Hematopoietic multipotent progenitor cell treated with erythropoietin and hydrocortisone succinate and interleukin-3 and kit ligand, for 17 days (in vitro differentiated cells): Measurements from ENCODE around the gene SEZ6L2.
"Not testable (repeated sequence)": the region's sequence is repeated elsewhere in the genome, so short reads cannot be mapped to it uniquely, and the experiment has no call there.

Experiments
- DNase-seq: peaks from one replicate; pipeline ENCODE4 v3.0.0-alpha.2; 2015; ENCODE audit warnings: low spot score

The SEZ6L2 gene

GRCh38 chr16:29909851-29910250 lies 10.5 kb upstream of the SEZ6L2 start:
- not testable (repeated sequence) for DNase-seq

GRCh38 chr16:29909391-29909790 lies 10.0 kb upstream of the SEZ6L2 start:
- no peak for DNase-seq

- DNase-seq, result no peak
Measured at GRCh38 chr16:29908719-29909220, 9.4 kb upstream of the SEZ6L2 start.

- no peak for DNase-seq
Measured at GRCh38 chr16:29907973-29908372, 8.6 kb upstream of the SEZ6L2 start.

- DNase-seq, result no peak
Measured at GRCh38 chr16:29906520-29907244, 7.3 kb upstream of the SEZ6L2 start.

- no peak for DNase-seq
Measured at GRCh38 chr16:29905668-29906067, 6.3 kb upstream of the SEZ6L2 start.

GRCh38 chr16:29904947-29905346 lies 5.6 kb upstream of the SEZ6L2 start:
- no peak for DNase-seq

- DNase-seq, result no peak
Measured at GRCh38 chr16:29903590-29903989, 4.2 kb upstream of the SEZ6L2 start.

- no peak for DNase-seq
Measured at GRCh38 chr16:29901607-29901945, 2.2 kb upstream of the SEZ6L2 start.

- no peak for DNase-seq
Measured at GRCh38 chr16:29900888-29901606, 1.7 kb upstream of the SEZ6L2 start.

- peak; percentile 54 for DNase-seq
Measured at GRCh38 chr16:29900102-29900887, 945 bp upstream of the SEZ6L2 start, which contains the start of gene ASPHD1. TSS of gene ASPHD1 (plus strand) at chr16:29900488. CDS start at chr16:29900972, 484 bp downstream.

- no peak for DNase-seq
Measured at GRCh38 chr16:29898804-29899515, 390 bp downstream of the SEZ6L2 start.

GRCh38 chr16:29898135-29898803 lies 1.1 kb downstream of the SEZ6L2 start:
- DNase-seq, result no peak

GRCh38 chr16:29897333-29897732 lies 2.0 kb downstream of the SEZ6L2 start:
- no peak for DNase-seq

GRCh38 chr16:29896841-29897240 lies 2.5 kb downstream of the SEZ6L2 start:
- no peak for DNase-seq

- no peak for DNase-seq
Measured at GRCh38 chr16:29894352-29894751, 5.0 kb downstream of the SEZ6L2 start.

- DNase-seq, result no peak
Measured at GRCh38 chr16:29893553-29893952, 5.8 kb downstream of the SEZ6L2 start.

- DNase-seq, result no peak
Measured at GRCh38 chr16:29892458-29892813, 6.9 kb downstream of the SEZ6L2 start.

GRCh38 chr16:29891525-29892457 lies 7.6 kb downstream of the SEZ6L2 start:
- no peak for DNase-seq

GRCh38 chr16:29889372-29889771 lies 10.0 kb downstream of the SEZ6L2 start:
- not testable (repeated sequence) for DNase-seq
